HFFc6 (cell line): ENCODE results near the gene ZNF416. TPM values are rescaled to one million over a fixed set of nuclear protein-coding genes. Genes with fewer than 3 reads are reported as not detected.
A peak's percentile ranks its signal among the peaks of the same experiment; 100 is the strongest.

ENCODE experiments used
- DNase-seq: peaks from one replicate; pipeline ENCODE4 v3.0.0-alpha.2; 2018
- H3K27ac Mint-ChIP-seq: 2 replicates; pipeline ENCODE4 v1.8.0; 2020; ENCODE audit warnings: mild to moderate bottlenecking, mixed read lengths
- H3K27me3 Mint-ChIP-seq: 2 replicates; pipeline ENCODE4 v1.8.0; 2021; ENCODE audit warnings: mild to moderate bottlenecking, moderate library complexity, mixed read lengths; ENCODE audit not compliant: insufficient read depth
- H3K36me3 Mint-ChIP-seq: 2 replicates; pipeline ENCODE4 v1.8.0; 2021; ENCODE audit warnings: low read depth, mixed read lengths
- H3K4me1 Mint-ChIP-seq: 2 replicates; pipeline ENCODE4 v1.8.0; 2020; ENCODE audit warnings: low read depth, mixed read lengths
- H3K4me3 Mint-ChIP-seq: 2 replicates; pipeline ENCODE4 v1.8.0; 2020; ENCODE audit warnings: mild to moderate bottlenecking, moderate library complexity, mixed read lengths
- H3K9me3 Mint-ChIP-seq: 2 replicates; pipeline ENCODE4 v1.8.0; 2020; ENCODE audit warnings: mild to moderate bottlenecking, mixed read lengths
- total RNA-seq, 6 experiments: library from RNA; stranded (reverse); fragmentation: NEBNext Ultra II Directional; extraction: Animal tissue kit (Norgen Biotek cat#: 25700); gene quantifications; 2 replicates in 1 of 6; 3 replicates in 5 of 6; pipeline ENCODE4 v1.2.3, GENCODE V29; 2021
- TF ChIP-seq, protein P1 (sequence below): fragments of 200-600 bp; sonication (generic); IDR thresholded peaks from 2 replicates; pipeline ENCODE4 v1.5.0; 2021; ENCODE audit warnings: antibody characterized with exemption, mild to moderate bottlenecking

The ZNF416 gene
- total RNA-seq, 6 experiments from 2014 or later: 3.8 to 5.4 (median 5.0) TPM

- TF ChIP-seq, protein P1, sequence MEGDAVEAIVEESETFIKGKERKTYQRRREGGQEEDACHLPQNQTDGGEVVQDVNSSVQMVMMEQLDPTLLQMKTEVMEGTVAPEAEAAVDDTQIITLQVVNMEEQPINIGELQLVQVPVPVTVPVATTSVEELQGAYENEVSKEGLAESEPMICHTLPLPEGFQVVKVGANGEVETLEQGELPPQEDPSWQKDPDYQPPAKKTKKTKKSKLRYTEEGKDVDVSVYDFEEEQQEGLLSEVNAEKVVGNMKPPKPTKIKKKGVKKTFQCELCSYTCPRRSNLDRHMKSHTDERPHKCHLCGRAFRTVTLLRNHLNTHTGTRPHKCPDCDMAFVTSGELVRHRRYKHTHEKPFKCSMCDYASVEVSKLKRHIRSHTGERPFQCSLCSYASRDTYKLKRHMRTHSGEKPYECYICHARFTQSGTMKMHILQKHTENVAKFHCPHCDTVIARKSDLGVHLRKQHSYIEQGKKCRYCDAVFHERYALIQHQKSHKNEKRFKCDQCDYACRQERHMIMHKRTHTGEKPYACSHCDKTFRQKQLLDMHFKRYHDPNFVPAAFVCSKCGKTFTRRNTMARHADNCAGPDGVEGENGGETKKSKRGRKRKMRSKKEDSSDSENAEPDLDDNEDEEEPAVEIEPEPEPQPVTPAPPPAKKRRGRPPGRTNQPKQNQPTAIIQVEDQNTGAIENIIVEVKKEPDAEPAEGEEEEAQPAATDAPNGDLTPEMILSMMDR: no peak
- Mint-ChIP-seq H3K27me3 (no peaks in the 10 kb centered on the region; the same call in 1 of the 2 replicates), H3K9me3 (peaks cover 41% of the 10 kb centered on the region), H3K4me3 (no peak overlapping the region), H3K36me3 (peaks cover 62% of the 10 kb centered on the region), H3K4me1 (peaks cover 16% of the 10 kb centered on the region), H3K27ac (no peak overlapping the region)
- no peak for DNase-seq
These were observed 32.4 kb upstream of the ZNF416 start for GRCh38 chr19:57611113-57611512.

- Mint-ChIP-seq H3K4me1 (no peaks in the 10 kb centered on the region), H3K4me3 (no peak overlapping the region), H3K36me3 (peaks cover 80% of the 10 kb centered on the region), H3K9me3 (peaks cover 26% of the 10 kb centered on the region), H3K27me3 (no peaks in the 10 kb centered on the region), H3K27ac (no peak overlapping the region)
- TF ChIP-seq, protein P1: no peak
- no peak for DNase-seq
These were observed 28.2 kb upstream of the ZNF416 start for GRCh38 chr19:57606931-57607330.

GRCh38 chr19:57599761-57600383 lies 21.2 kb upstream of the ZNF416 start, which contains the start of gene ZNF530:
TSS of gene ZNF530 (plus strand) at chr19:57599885. CDS start at chr19:57604346, 4,461 bp downstream.
- Mint-ChIP-seq H3K9me3 (peaks cover 4% of the 10 kb centered on the region; the same call in 1 of the 2 replicates), H3K27ac (peak within 1 kb of the TSS; percentile 9; the same call in 1 of the 2 replicates), H3K4me3 (peak within 1 kb of the TSS; percentile 83), H3K36me3 (peaks cover 40% of the 10 kb centered on the region), H3K27me3 (no peaks in the 10 kb centered on the region), H3K4me1 (peaks cover 14% of the 10 kb centered on the region)
- DNase-seq: peak; percentile 89
- TF ChIP-seq, protein P1: no peak

GRCh38 chr19:57599377-57599760 lies 20.7 kb upstream of the ZNF416 start:
- peak overlapping the region; percentile 9; the same call in 1 of the 2 replicates for H3K27ac Mint-ChIP-seq
- H3K9me3 Mint-ChIP-seq: no peaks in the 10 kb centered on the region; the same call in 1 of the 2 replicates
- peaks cover 35% of the 10 kb centered on the region for H3K36me3 Mint-ChIP-seq
- peaks cover 14% of the 10 kb centered on the region for H3K4me1 Mint-ChIP-seq
- H3K4me3 Mint-ChIP-seq: peak overlapping the region; percentile 83
- TF ChIP-seq, protein P1: no peak
- H3K27me3 Mint-ChIP-seq: no peaks in the 10 kb centered on the region
- no peak for DNase-seq

- H3K4me1 Mint-ChIP-seq: peaks cover 30% of the 10 kb centered on the region
- peak overlapping the region; percentile 63 for H3K27ac Mint-ChIP-seq
- DNase-seq: peak; percentile 93
- peaks cover 2% of the 10 kb centered on the region; the same call in 1 of the 2 replicates for H3K27me3 Mint-ChIP-seq
- H3K4me3 Mint-ChIP-seq: no peak overlapping the region; the same call in 1 of the 2 replicates
- TF ChIP-seq, protein P1: no peak
- peaks cover 62% of the 10 kb centered on the region for H3K9me3 Mint-ChIP-seq
- H3K36me3 Mint-ChIP-seq: peaks cover 55% of the 10 kb centered on the region
These were observed 8.8 kb upstream of the ZNF416 start for GRCh38 chr19:57587529-57587928.
